Activated CD8-positive, alpha-beta memory T cell treated with anti-CD3 and anti-CD28 coated beads, Interleukin-2, amount 50 U/mL, for 1 hour (primary cell): ENCODE measurements around the gene EFEMP2.

Experiments used
- DNase-seq: peaks from one replicate; pipeline ENCODE4 v3.0.0-alpha.2; 2020; ENCODE audit errors: extremely low read depth

Gene EFEMP2

GRCh38 chr11:65826984-65827735 is 45.4 kb downstream of the EFEMP2 start:
- no peak for DNase-seq

- DNase-seq: no peak
Observed at GRCh38 chr11:65822776-65823528, 49.6 kb downstream of the EFEMP2 start.

GRCh38 chr11:65821107-65821506 is 51.5 kb downstream of the EFEMP2 start:
- DNase-seq: no peak

- DNase-seq: peak; percentile 76
Observed at GRCh38 chr11:65817835-65818680, 54.5 kb downstream of the EFEMP2 start.

GRCh38 chr11:65817312-65817834 is 55.2 kb downstream of the EFEMP2 start:
- DNase-seq: no peak

- no peak for DNase-seq
Observed at GRCh38 chr11:65816696-65817095, 55.9 kb downstream of the EFEMP2 start.
